Lower lobe of right lung (tissue), 2 donors: ENCODE measurements around the gene GNAZ. TPM values are rescaled to one million over a fixed set of nuclear protein-coding genes. Genes with fewer than 3 reads are reported as not detected.

Experiments used
- ATAC-seq, 2 donors: fragments of 200-7000 bp; cut with Tn5 transposase; one replicate each; pipeline ENCODE4 v1.9.1; 2020 to 2022; ENCODE audit warnings: mild to moderate bottlenecking in 2 of 2, moderate library complexity in 2 of 2
- DNase-seq: peaks from one replicate; pipeline ENCODE4 v3.0.0-alpha.2; 2020
- H3K27ac ChIP-seq: fragments of 200-600 bp; one replicate; pipeline ENCODE4 v1.8.0; 2022
- H3K27me3 ChIP-seq: fragments of 200-600 bp; one replicate; pipeline ENCODE4 v1.8.0; 2022; ENCODE audit warnings: low read depth
- H3K36me3 ChIP-seq: fragments of 200-600 bp; one replicate; pipeline ENCODE4 v1.8.0; 2022; ENCODE audit warnings: mild to moderate bottlenecking
- H3K4me1 ChIP-seq: fragments of 200-600 bp; one replicate; pipeline ENCODE4 v1.8.0; 2022
- H3K4me3 ChIP-seq: fragments of 200-600 bp; one replicate; pipeline ENCODE4 v1.8.0; 2022; ENCODE audit warnings: mild to moderate bottlenecking
- H3K9me3 ChIP-seq: fragments of 200-600 bp; one replicate; pipeline ENCODE4 v1.8.0; 2022
- intact Hi-C: fragments of 100-400 bp; cut with DNase I; formaldehyde crosslinking; loops from one replicate; pipeline ENCODE4 v1.11.0; 2022
- total RNA-seq: library from RNA; stranded (reverse); fragmentation: NEBNext Ultra II Directional; extraction: Animal tissue kit (Norgen Biotek cat#: 25700); gene quantifications from one replicate; pipeline ENCODE4 v1.2.1, GENCODE V29; 2021
- TF ChIP-seq, protein P1 (sequence below): fragments of 200-600 bp; IDR thresholded peaks from one replicate; pipeline ENCODE4 v1.8.0; 2022; ENCODE audit warnings: antibody characterized with exemption, mild to moderate bottlenecking
- donor health status: DM: no; HTN: yes; CAD: no; lungs with severe emphysema.

Gene GNAZ
- total RNA-seq, 1 donor from 2014 or later: 2.4 TPM

DNA sequence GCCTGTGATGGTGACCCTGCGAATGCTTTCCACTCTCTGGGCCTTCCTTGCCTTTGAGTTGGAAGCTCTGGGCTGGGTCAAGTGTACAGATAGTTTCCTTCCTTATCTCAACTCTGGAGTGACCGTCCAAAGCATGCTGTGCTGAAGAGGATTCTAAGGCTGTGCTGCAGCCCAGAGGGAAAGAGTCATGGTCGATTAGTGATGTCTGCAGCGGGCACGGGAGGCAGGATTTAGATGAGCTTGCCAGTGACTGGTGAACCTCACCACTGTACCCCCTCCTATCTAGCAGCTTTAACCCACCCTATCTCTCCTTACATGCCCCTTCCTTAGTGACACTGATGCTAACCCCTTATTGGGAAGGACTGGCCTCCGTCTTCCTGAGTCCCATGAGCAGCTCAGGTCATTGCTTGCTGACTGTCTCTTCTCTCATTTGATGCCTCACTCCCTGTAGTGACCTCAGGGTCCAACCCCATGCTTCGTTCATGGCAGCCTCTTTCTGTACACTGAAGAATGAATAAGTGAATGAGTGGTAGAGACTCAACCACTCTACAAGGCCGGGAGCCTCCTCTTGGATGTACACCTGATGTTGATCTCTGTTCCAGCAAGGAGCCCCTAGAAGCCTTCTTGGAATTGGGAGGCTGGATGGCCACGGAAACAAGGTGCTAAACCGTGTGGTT, 6.7 kb downstream of the GNAZ start:
- TF ChIP-seq, protein P1, sequence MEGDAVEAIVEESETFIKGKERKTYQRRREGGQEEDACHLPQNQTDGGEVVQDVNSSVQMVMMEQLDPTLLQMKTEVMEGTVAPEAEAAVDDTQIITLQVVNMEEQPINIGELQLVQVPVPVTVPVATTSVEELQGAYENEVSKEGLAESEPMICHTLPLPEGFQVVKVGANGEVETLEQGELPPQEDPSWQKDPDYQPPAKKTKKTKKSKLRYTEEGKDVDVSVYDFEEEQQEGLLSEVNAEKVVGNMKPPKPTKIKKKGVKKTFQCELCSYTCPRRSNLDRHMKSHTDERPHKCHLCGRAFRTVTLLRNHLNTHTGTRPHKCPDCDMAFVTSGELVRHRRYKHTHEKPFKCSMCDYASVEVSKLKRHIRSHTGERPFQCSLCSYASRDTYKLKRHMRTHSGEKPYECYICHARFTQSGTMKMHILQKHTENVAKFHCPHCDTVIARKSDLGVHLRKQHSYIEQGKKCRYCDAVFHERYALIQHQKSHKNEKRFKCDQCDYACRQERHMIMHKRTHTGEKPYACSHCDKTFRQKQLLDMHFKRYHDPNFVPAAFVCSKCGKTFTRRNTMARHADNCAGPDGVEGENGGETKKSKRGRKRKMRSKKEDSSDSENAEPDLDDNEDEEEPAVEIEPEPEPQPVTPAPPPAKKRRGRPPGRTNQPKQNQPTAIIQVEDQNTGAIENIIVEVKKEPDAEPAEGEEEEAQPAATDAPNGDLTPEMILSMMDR: no peak
- H3K36me3 ChIP-seq: no peaks in the 10 kb centered on the region
- H3K9me3 ChIP-seq: no peaks in the 10 kb centered on the region
- intact Hi-C loops: no loop called here
- DNase-seq: no peak
- ATAC-seq: no peak
- no peak overlapping the region for H3K4me3 ChIP-seq
- peaks cover 8% of the 10 kb centered on the region for H3K27me3 ChIP-seq
- H3K4me1 ChIP-seq: no peaks in the 10 kb centered on the region
- no peak overlapping the region for H3K27ac ChIP-seq

DNA sequence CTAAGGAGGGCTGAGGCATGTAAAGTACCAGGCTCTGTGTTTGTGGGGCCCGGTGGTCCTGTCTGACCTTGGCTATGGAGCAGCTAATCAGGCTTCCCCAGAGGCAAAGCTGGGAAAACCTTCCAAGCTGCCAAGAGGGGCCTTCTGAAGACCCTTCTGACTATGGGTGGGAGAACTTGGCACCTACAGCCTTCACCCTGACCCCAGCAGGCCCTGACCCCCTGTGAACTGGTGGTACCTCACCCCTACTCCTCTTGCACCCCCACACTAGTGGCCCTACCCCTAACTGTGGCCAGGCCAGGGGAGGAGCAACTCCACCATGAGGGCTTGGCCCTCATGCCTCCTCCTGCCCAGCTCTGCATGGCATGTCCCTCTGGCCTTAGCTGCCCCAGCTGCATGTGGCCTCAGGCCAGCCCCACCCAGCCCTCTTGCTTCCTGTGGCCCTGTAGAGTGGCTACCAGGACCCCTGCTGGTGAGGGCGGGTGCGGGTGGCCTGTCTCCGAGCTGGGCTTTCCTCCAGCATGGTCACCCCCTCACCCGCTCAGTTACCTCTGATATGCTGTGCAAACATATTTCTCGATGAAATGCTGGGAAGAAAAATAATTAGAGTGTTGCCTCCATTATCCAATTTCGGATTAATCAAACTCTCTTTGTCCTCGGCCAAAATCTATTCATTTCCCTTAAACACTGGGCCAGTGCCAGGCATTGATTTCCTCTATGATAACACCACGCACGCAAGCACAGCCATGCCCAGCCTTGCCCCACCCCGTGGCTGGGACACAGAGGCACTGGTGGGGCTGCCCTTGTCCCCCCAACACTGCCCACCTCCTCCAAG, 7.5 kb downstream of the GNAZ start:
- no peaks in the 10 kb centered on the region for H3K4me1 ChIP-seq
- ATAC-seq: no peak
- H3K27ac ChIP-seq: no peak overlapping the region
- intact Hi-C loops: no loop called here
- no peak overlapping the region for H3K4me3 ChIP-seq
- no peak for DNase-seq
- peaks cover 6% of the 10 kb centered on the region for H3K27me3 ChIP-seq
- TF ChIP-seq, protein P1: no peak
- H3K36me3 ChIP-seq: no peaks in the 10 kb centered on the region
- no peaks in the 10 kb centered on the region for H3K9me3 ChIP-seq

DNA sequence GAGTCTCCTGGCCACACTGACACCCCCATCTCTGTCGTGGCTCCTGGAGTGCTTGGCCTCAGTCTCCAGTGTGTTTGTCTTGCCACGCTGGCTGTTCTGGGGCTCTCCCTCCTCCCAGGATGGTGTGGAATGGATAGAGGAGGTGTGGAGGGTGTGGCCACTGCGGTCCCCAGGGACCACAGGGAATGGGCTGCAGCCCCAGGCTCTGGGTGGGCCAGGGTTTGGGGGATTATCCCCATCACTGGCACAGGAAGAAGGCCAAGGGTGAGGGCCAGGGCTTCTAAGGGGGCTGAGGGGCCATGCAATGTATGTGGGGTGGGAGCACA, 8.1 kb downstream of the GNAZ start:
- Histone ChIP-seq H3K9me3 (no peaks in the 10 kb centered on the region), H3K4me3 (no peak overlapping the region), H3K27me3 (peaks cover 4% of the 10 kb centered on the region), H3K27ac (no peak overlapping the region), H3K4me1 (no peaks in the 10 kb centered on the region), H3K36me3 (no peaks in the 10 kb centered on the region)
- TF ChIP-seq, protein P1: no peak
- no peak for ATAC-seq
- no peak for DNase-seq
- intact Hi-C loops: no loop called here

DNA sequence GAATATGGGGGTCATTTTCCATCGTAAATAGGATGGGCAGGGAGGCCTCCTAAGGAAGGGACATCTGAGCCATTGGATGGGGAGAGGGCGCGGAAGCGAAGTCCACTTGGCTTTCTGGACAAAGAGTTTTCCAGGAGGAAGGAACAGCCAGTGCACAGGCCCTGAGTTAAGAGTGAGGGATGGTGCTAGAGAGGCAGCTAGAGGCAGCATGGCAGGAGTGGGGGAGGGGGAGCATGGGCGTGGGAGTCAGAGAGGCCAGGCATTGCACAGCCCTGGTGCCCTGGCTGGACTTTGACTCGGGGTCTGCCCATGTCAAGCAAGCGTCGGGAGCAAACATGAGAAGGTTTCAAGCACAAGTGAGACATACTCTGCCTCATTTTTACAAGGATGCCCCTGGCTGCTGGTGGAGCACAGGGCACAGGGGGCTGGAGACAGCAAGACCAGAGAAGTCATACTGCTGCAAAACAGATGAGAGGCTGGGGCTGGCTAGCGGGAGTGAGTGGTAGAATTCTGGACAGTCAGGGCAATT, 9.0 kb downstream of the GNAZ start:
- no peaks in the 10 kb centered on the region for H3K9me3 ChIP-seq
- no peaks in the 10 kb centered on the region for H3K36me3 ChIP-seq
- H3K4me3 ChIP-seq: no peak overlapping the region
- ATAC-seq: no peak
- TF ChIP-seq, protein P1: no peak
- H3K4me1 ChIP-seq: no peaks in the 10 kb centered on the region
- DNase-seq: no peak
- H3K27me3 ChIP-seq: peaks cover 1% of the 10 kb centered on the region
- intact Hi-C loops: no loop called here
- H3K27ac ChIP-seq: no peak overlapping the region

DNA sequence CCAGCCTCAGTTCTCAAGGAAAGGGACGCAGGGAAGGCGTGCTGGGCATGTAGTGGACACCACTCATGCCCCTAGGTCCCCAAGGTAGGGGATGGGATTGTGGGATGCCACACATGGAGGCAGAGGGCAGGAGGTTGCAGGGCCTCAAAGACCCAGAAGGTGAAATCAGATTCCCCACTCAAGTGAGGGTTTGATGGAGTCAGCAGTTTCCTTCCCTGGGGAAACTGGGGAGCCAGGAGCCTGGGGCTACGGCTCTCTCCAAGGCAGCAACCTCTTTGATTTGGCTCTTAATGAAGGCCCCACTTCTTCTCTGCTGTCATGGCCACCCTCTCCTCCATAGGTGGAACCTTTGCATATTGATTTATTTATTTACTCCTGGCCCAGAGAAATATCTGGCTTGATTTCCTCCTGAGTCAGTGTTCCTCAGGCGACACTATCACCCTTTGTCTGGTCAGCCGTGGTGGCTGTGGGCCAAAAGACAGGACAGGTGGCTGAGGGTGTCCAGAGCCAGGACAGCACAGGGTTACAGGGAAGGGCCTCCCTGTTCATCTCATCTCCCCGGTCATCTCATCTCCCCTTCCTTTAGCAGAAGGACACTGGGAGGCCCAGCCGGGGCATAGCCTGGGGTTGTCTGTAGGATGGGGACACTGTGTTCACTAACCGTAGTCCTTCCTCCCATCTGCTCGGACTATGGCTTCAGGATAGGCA, 9.6 kb downstream of the GNAZ start:
- DNase-seq (no peak), ATAC-seq (no peak)
- intact Hi-C loops: no loop called here
- H3K9me3 ChIP-seq: no peaks in the 10 kb centered on the region
- H3K36me3 ChIP-seq: no peaks in the 10 kb centered on the region
- H3K4me3 ChIP-seq: no peak overlapping the region
- H3K27me3 ChIP-seq: no peaks in the 10 kb centered on the region
- H3K27ac ChIP-seq: no peak overlapping the region
- no peaks in the 10 kb centered on the region for H3K4me1 ChIP-seq
- TF ChIP-seq, protein P1: no peak
